H9 (cell line): ENCODE data around the gene MUTYH. TPM values are rescaled to one million over a fixed set of nuclear protein-coding genes. Genes with fewer than 3 reads are reported as not detected.

Experiments used
- DNase-seq: peaks from one replicate; pipeline ENCODE4 v3.0.0-alpha.2; 2017
- H2AFZ ChIP-seq: one replicate; pipeline ENCODE4 v1.6.1; 2013; ENCODE audit warnings: mild to moderate bottlenecking, low read length, control low read depth, moderate library complexity
- H2AK5ac ChIP-seq: 2 replicates; pipeline ENCODE4 v1.6.1; 2013; ENCODE audit warnings: low read length, control low read depth, mixed read lengths; ENCODE audit not compliant: insufficient read length
- H2BK120ac ChIP-seq: one replicate; pipeline ENCODE4 v1.6.1; 2013; ENCODE audit warnings: low read depth, mild to moderate bottlenecking, low read length, control low read depth, inconsistent platforms; ENCODE audit not compliant: poor library complexity, severe bottlenecking
- H2BK12ac ChIP-seq: 2 replicates; pipeline ENCODE4 v1.6.1; 2013; ENCODE audit warnings: low read length, control low read depth, mixed read lengths, low read depth; ENCODE audit not compliant: insufficient read length
- H2BK15ac ChIP-seq: 2 replicates; pipeline ENCODE4 v1.6.1; 2013; ENCODE audit warnings: low read depth, low read length, control low read depth
- H2BK20ac ChIP-seq: one replicate; pipeline ENCODE4 v1.6.1; 2013; ENCODE audit warnings: low read depth, mild to moderate bottlenecking, low read length, control low read depth, inconsistent platforms; ENCODE audit not compliant: poor library complexity, severe bottlenecking
- H2BK5ac ChIP-seq: 2 replicates; pipeline ENCODE4 v1.6.1; 2013; ENCODE audit warnings: low read length, control low read depth, mixed read lengths; ENCODE audit not compliant: insufficient read length
- H3K14ac ChIP-seq: 2 replicates; pipeline ENCODE4 v1.6.1; 2013; ENCODE audit warnings: low read length, control low read depth; ENCODE audit not compliant: insufficient read depth
- H3K18ac ChIP-seq: 2 replicates; pipeline ENCODE4 v1.6.1; 2013; ENCODE audit warnings: low read depth, mild to moderate bottlenecking, mixed read lengths, low read length, control low read depth; ENCODE audit not compliant: insufficient read length
- H3K23ac ChIP-seq: 2 replicates; pipeline ENCODE4 v1.6.1; 2013; ENCODE audit warnings: low read length, control low read depth, mixed read lengths, low read depth; ENCODE audit not compliant: insufficient read length
- H3K23me2 ChIP-seq: 2 replicates; pipeline ENCODE4 v1.6.1; 2013; ENCODE audit warnings: low read depth, mild to moderate bottlenecking, mixed read lengths, low read length, control low read depth; ENCODE audit not compliant: insufficient read length, poor library complexity, severe bottlenecking
- H3K27ac ChIP-seq: 2 replicates; pipeline ENCODE4 v1.5.1; 2013; ENCODE audit warnings: low read length, control low read depth, mixed read lengths, low read depth; ENCODE audit not compliant: insufficient read length
- H3K27me3 ChIP-seq: 2 replicates; pipeline ENCODE4 v1.6.1; 2013; ENCODE audit warnings: low read length, control low read depth, inconsistent platforms; ENCODE audit not compliant: insufficient read depth
- H3K4ac ChIP-seq: 2 replicates; pipeline ENCODE4 v1.6.1; 2013; ENCODE audit warnings: low read depth, mild to moderate bottlenecking, control low read depth, inconsistent platforms, low read length, moderate library complexity
- H3K4me1 ChIP-seq: 2 replicates; pipeline ENCODE4 v1.6.1; 2013; ENCODE audit warnings: low read length, control low read depth, inconsistent platforms; ENCODE audit not compliant: insufficient read depth
- H3K4me2 ChIP-seq: 2 replicates; pipeline ENCODE4 v1.6.1; 2013; ENCODE audit warnings: low read length, control low read depth, mixed read lengths; ENCODE audit not compliant: insufficient read length, insufficient read depth
- H3K56ac ChIP-seq: 2 replicates; pipeline ENCODE4 v1.6.1; 2013; ENCODE audit warnings: low read depth, mild to moderate bottlenecking, mixed read lengths, low read length, control low read depth; ENCODE audit not compliant: insufficient read length
- H3K79me1 ChIP-seq: 2 replicates; pipeline ENCODE4 v1.6.1; 2013; ENCODE audit warnings: low read depth, mild to moderate bottlenecking, moderate library complexity, low read length, control low read depth, inconsistent platforms; ENCODE audit not compliant: insufficient read depth, poor library complexity, severe bottlenecking
- H3K79me2 ChIP-seq: 2 replicates; pipeline ENCODE4 v1.6.1; 2013; ENCODE audit warnings: low read length, control low read depth, inconsistent platforms; ENCODE audit not compliant: insufficient read depth
- H3K9ac ChIP-seq: 2 replicates; pipeline ENCODE4 v1.6.1; 2013; ENCODE audit warnings: low read length, control low read depth, mixed read lengths; ENCODE audit not compliant: insufficient read length; ENCODE audit errors: extremely low read depth
- H3K9me3 ChIP-seq: one replicate; pipeline ENCODE4 v1.6.1; 2013; ENCODE audit warnings: low read depth, low read length, inconsistent platforms; ENCODE audit not compliant: control insufficient read depth
- H3T11ph ChIP-seq: one replicate; pipeline ENCODE4 v1.6.1; 2013; ENCODE audit warnings: mild to moderate bottlenecking, low read length, control low read depth, inconsistent platforms
- H4K20me1 ChIP-seq: one replicate; pipeline ENCODE4 v1.6.1; 2013; ENCODE audit not compliant: control insufficient read depth, insufficient read length, insufficient read depth
- H4K5ac ChIP-seq: 2 replicates; pipeline ENCODE4 v1.6.1; 2013; ENCODE audit warnings: low read depth, mild to moderate bottlenecking, mixed read lengths, low read length, control low read depth; ENCODE audit not compliant: insufficient read length
- H4K8ac ChIP-seq: replicated peaks from 2 replicates; pipeline ENCODE4 v1.6.1; 2013; ENCODE audit warnings: low read length, control low read depth, mixed read lengths, low read depth; ENCODE audit not compliant: insufficient read length
- H4K91ac ChIP-seq: 2 replicates; pipeline ENCODE4 v1.6.1; 2013; ENCODE audit warnings: low read depth, mild to moderate bottlenecking, moderate library complexity, mixed read lengths, low read length, control low read depth; ENCODE audit not compliant: insufficient read length
- H3K27ac Mint-ChIP-seq, 3 experiments: 2 replicates in 2 of 3; 3 replicates in 1 of 3; pipeline ENCODE4 v1.8.0; 2020 to 2021; ENCODE audit warnings: mixed read lengths in 3 of 3, mild to moderate bottlenecking in 1 of 3, moderate library complexity in 1 of 3
- H3K27me3 Mint-ChIP-seq: 2 replicates; pipeline ENCODE4 v1.8.0; 2021; ENCODE audit warnings: low read depth, mild to moderate bottlenecking, moderate library complexity, mixed read lengths
- H3K36me3 Mint-ChIP-seq, 3 experiments: 2 replicates in 2 of 3; 3 replicates in 1 of 3; pipeline ENCODE4 v1.8.0; 2020 to 2021; ENCODE audit warnings: low read depth in 3 of 3, mixed read lengths in 3 of 3; ENCODE audit not compliant: insufficient read depth in 1 of 3
- H3K4me1 Mint-ChIP-seq, 2 experiments: 2 replicates each; pipeline ENCODE4 v1.8.0; 2020; ENCODE audit warnings: mixed read lengths in 2 of 2
- H3K4me3 Mint-ChIP-seq, 2 experiments: 2 replicates in 1 of 2; 3 replicates in 1 of 2; pipeline ENCODE4 v1.8.0; 2020 to 2021; ENCODE audit warnings: mild to moderate bottlenecking in 2 of 2, mixed read lengths in 2 of 2, moderate library complexity in 1 of 2
- H3K9me3 Mint-ChIP-seq, 2 experiments: 2 replicates in 1 of 2; 3 replicates in 1 of 2; pipeline ENCODE4 v1.8.0; 2020; ENCODE audit warnings: mild to moderate bottlenecking in 2 of 2, mixed read lengths in 2 of 2, moderate library complexity in 1 of 2
- CTCF ChIP-seq: fragments of 200-600 bp; sonication (generic); conservative IDR thresholded peaks from 3 replicates; pipeline ENCODE4 v1.8.0; 2021; ENCODE audit warnings: antibody characterized with exemption, mild to moderate bottlenecking
- WGBS: extraction: QIAGEN DNeasy Blood & Tissue Kit; methylation state at CpG from one replicate; pipeline ENCODE4 v1.1.7; 2013; ENCODE audit warnings: missing lambda C conversion rate, low lambda C conversion rate, mixed read lengths; ENCODE audit not compliant: insufficient read length; ENCODE audit errors: extremely low coverage; 5-methylcytosine and 5-hydroxymethylcytosine counted together
- total RNA-seq: library from RNA; stranded (reverse); gene quantifications from 2 replicates; pipeline ENCODE4 v1.2.1, GENCODE V29; 2021

The MUTYH gene
- total RNA-seq, 1 experiment from 2014 or later: 52.6 TPM

DNA sequence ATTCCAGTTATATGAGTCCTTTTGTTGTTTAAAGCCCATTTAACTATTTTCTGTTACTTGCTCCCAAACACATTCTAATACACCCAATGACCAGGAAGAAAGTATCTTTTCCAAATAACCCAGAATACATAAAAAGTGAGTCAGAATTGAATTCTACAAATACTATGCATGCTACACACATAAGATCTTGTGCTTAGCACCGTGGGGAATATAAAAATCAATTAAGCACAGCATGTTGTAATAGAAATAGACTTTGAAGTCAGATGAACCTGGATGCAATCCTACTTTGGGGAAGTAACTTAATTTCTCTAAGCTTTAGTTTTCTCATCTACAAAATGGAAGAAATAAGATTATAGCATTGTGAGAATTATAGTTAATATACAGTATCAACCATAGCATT is 40.5 kb upstream of the MUTYH start:
- H3K23ac ChIP-seq: no peak overlapping the region
- H4K91ac ChIP-seq: no peak overlapping the region
- H2BK120ac ChIP-seq: no peak overlapping the region
- H4K5ac ChIP-seq: no peak overlapping the region
- H3K79me2 ChIP-seq: no peaks in the 10 kb centered on the region
- no peak overlapping the region for H3K14ac ChIP-seq
- no peak overlapping the region for H3K27ac Mint-ChIP-seq
- no peak overlapping the region for H3K9ac ChIP-seq
- H2AK5ac ChIP-seq: no peak overlapping the region
- H4K8ac ChIP-seq: no peak overlapping the region
- no peak overlapping the region for H3K4me3 Mint-ChIP-seq
- TF ChIP-seq CTCF: no peak
- no peak overlapping the region for H2BK20ac ChIP-seq
- no peak overlapping the region for H3K18ac ChIP-seq
- H3K23me2 ChIP-seq: no peaks in the 10 kb centered on the region
- H3K4ac ChIP-seq: no peak overlapping the region
- no peaks in the 10 kb centered on the region for H3K4me1 ChIP-seq
- no peaks in the 10 kb centered on the region for H3K36me3 Mint-ChIP-seq
- no CpG with 5 or more reads among the region's 1 CpG for WGBS
- no peaks in the 10 kb centered on the region for H4K20me1 ChIP-seq
- H3T11ph ChIP-seq: no peak overlapping the region
- H3K79me1 ChIP-seq: no peaks in the 10 kb centered on the region
- H3K9me3 Mint-ChIP-seq: no peaks in the 10 kb centered on the region
- H2AFZ ChIP-seq: no peak overlapping the region
- no peaks in the 10 kb centered on the region for H3K27me3 ChIP-seq
- H3K27me3 Mint-ChIP-seq: no peaks in the 10 kb centered on the region
- H3K56ac ChIP-seq: no peak overlapping the region
- no peak overlapping the region for H3K27ac ChIP-seq
- H2BK5ac ChIP-seq: no peak overlapping the region
- H3K4me2 ChIP-seq: no peak overlapping the region
- H2BK12ac ChIP-seq: no peak overlapping the region
- no peak overlapping the region for H2BK15ac ChIP-seq
- no peak for DNase-seq
- H3K9me3 ChIP-seq: no peaks in the 10 kb centered on the region
- no peaks in the 10 kb centered on the region for H3K4me1 Mint-ChIP-seq
